Osteocyte (in vitro differentiated cells): ENCODE data around the gene S100A3. TPM values are rescaled to one million over a fixed set of nuclear protein-coding genes. Genes with fewer than 3 reads are reported as not detected.
A peak's percentile ranks its signal among the peaks of the same experiment; 100 is the strongest.

ENCODE experiments used
- DNase-seq: peaks from one replicate; pipeline ENCODE4 v3.0.0; 2021; ENCODE audit warnings: mixed read lengths; ENCODE audit not compliant: unreplicated experiment; ENCODE audit errors: extremely low spot score
- H3K27ac Mint-ChIP-seq: one replicate; pipeline ENCODE4 v1.8.0; 2021; ENCODE audit warnings: mild to moderate bottlenecking, mixed read lengths; ENCODE audit not compliant: unreplicated experiment
- H3K27me3 Mint-ChIP-seq: one replicate; pipeline ENCODE4 v1.8.0; 2021; ENCODE audit warnings: mixed read lengths; ENCODE audit not compliant: unreplicated experiment
- H3K36me3 Mint-ChIP-seq: one replicate; pipeline ENCODE4 v1.8.0; 2021; ENCODE audit warnings: mixed read lengths; ENCODE audit not compliant: unreplicated experiment
- H3K4me1 Mint-ChIP-seq: one replicate; pipeline ENCODE4 v1.8.0; 2021; ENCODE audit warnings: mixed read lengths; ENCODE audit not compliant: unreplicated experiment
- H3K4me3 Mint-ChIP-seq: one replicate; pipeline ENCODE4 v1.8.0; 2021; ENCODE audit warnings: mild to moderate bottlenecking, moderate library complexity, mixed read lengths; ENCODE audit not compliant: unreplicated experiment
- H3K9me3 Mint-ChIP-seq: one replicate; pipeline ENCODE4 v1.8.0; 2021; ENCODE audit warnings: mixed read lengths; ENCODE audit not compliant: unreplicated experiment
- total RNA-seq: library from RNA; stranded (reverse); gene quantifications from 2 replicates; pipeline ENCODE4 v1.2.1, GENCODE V29; 2021
- TF ChIP-seq, protein P1 (sequence below): fragments of 200-600 bp; sonication (generic); IDR thresholded peaks from 2 replicates; pipeline ENCODE4 v1.5.0; 2021; ENCODE audit warnings: antibody characterized with exemption, mild to moderate bottlenecking, moderate library complexity

The S100A3 gene
- total RNA-seq, 1 donor from 2014 or later = 7.5 TPM

DNA sequence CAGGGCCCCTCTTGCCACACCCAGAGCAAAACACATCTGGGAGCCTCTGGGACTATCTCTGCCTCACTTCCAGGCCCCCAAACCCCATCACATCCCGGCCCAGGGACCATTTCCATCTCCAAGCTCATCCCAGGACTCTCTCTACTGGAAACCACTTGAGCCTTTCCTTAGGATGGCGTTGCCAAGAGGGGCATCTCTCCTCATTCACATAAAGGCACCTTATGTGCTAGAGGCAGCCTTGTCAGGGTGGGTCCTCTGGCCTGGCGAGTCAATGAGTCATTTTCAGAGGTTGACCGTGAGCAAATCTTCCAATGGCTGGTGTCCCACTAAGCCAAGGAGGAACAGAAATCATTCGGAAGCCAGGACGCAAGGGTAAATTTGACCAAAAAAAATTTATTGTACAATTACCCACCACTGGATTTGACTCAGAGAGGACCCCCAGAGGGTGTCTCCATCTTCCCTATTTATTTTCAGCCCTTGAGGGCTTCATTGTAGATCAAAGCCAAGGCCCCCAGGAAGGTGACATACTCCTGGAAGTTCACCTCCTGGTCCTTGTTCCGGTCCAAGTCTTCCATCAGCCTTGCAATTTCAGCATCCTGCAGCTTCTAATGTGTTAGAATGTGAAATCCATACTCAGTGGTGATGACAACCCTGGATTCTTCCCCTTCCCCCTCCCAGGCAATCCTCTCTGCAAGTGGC lies 14.7 kb downstream of the S100A3 start:
- peak overlapping the region; percentile 84 for H3K27ac Mint-ChIP-seq
- no peak for DNase-seq
- H3K9me3 Mint-ChIP-seq = no peaks in the 10 kb centered on the region
- no peaks in the 10 kb centered on the region for H3K27me3 Mint-ChIP-seq
- no peak overlapping the region for H3K4me3 Mint-ChIP-seq
- no peaks in the 10 kb centered on the region for H3K36me3 Mint-ChIP-seq
- TF ChIP-seq, protein P1, sequence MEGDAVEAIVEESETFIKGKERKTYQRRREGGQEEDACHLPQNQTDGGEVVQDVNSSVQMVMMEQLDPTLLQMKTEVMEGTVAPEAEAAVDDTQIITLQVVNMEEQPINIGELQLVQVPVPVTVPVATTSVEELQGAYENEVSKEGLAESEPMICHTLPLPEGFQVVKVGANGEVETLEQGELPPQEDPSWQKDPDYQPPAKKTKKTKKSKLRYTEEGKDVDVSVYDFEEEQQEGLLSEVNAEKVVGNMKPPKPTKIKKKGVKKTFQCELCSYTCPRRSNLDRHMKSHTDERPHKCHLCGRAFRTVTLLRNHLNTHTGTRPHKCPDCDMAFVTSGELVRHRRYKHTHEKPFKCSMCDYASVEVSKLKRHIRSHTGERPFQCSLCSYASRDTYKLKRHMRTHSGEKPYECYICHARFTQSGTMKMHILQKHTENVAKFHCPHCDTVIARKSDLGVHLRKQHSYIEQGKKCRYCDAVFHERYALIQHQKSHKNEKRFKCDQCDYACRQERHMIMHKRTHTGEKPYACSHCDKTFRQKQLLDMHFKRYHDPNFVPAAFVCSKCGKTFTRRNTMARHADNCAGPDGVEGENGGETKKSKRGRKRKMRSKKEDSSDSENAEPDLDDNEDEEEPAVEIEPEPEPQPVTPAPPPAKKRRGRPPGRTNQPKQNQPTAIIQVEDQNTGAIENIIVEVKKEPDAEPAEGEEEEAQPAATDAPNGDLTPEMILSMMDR = no peak
- peaks cover 33% of the 10 kb centered on the region for H3K4me1 Mint-ChIP-seq

DNA sequence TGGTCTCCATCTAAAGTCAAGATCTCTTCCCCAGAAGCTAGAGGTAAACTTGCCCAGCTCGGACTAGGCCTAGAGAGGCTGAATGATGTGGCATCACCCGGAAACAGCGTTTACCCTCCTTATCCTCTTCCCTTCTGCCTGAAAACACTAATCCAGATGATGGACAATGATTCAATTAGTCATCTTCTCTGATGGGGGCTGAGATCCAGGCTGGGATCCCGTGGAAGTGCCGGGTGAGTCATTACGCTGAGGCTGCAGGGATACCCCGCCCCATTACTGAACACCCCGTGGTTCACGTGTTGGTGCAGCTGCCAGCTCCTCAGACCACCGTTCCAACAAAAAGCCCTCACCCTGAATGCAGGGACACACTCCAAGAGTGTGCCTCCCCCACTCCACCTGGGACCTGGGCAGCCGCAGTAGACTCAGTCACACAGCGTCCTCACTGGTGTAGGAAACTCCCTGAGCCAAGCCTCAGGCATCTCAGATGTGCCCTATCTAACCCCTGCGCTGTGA lies 15.3 kb downstream of the S100A3 start:
- Mint-ChIP-seq H3K4me3 (no peak overlapping the region), H3K27me3 (no peaks in the 10 kb centered on the region), H3K36me3 (no peaks in the 10 kb centered on the region), H3K9me3 (no peaks in the 10 kb centered on the region), H3K27ac (peak overlapping the region; percentile 84), H3K4me1 (peaks cover 30% of the 10 kb centered on the region)
- DNase-seq = no peak
- TF ChIP-seq, protein P1 = no peak

DNA sequence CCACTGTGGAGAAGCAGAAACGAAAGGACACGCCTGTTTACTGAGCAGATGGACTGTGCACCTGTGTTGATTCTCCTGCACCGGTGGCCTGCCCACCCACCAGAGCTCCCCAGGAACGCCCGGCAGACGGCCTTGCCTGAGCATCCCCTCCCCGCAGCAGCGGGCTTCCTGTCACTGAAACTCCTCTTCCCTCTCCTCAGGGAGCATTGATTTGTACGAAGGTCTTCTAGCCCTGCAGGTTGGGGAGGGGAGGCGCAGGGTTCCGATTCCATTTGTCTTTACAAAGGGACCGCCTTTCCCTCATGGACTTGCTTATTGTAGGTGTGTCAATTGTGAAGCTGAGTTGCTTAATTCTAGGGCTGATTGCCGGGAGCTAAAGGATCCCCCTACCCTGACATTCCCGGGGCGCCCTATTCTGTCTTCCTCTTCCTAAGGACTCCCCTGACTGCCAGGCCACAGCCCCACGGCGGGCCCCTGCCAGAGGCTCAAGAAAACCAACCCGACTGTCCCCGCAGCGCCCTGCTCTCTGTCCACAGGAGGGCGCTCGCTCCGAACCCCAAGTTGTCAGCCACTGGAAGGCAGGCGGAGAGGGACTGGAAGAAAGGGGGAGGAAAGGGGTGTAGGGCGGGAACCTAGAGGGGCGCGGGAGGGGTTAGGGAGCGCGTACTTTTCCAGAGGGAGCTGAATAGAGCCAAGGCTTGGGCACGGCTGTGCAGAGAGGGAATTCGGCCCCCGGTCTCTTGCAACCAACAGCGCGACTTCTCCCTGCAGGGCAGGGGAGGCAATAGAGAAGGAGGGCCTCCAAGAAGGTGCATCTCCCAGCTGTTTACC lies 16.1 kb downstream of the S100A3 start:
- Mint-ChIP-seq H3K27ac (peak overlapping the region; percentile 84), H3K9me3 (no peaks in the 10 kb centered on the region), H3K4me1 (peaks cover 24% of the 10 kb centered on the region), H3K27me3 (no peaks in the 10 kb centered on the region), H3K36me3 (no peaks in the 10 kb centered on the region), H3K4me3 (no peak overlapping the region)
- DNase-seq = no peak
- TF ChIP-seq, protein P1 = peak; percentile 66

DNA sequence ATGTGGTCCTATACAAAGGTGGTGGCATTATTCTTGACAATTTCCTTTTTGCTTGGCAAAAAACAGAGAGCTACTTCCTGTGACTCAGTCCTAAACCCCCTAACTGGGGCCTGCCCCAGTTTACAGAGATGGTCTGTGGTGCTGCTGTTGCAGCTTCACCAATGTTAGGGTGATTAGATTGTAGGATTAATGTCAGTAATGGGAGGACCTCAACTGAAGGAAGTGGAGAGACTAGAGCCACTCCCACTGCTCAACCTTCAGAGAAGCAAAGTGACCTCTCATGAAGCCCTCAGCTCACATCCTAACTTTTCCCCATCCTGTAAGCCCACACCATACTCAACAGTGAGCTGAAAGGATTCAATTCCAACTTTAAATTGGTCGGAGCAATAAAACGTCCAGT lies 16.9 kb downstream of the S100A3 start:
- Mint-ChIP-seq H3K36me3 (no peaks in the 10 kb centered on the region), H3K27me3 (no peaks in the 10 kb centered on the region), H3K4me1 (peaks cover 24% of the 10 kb centered on the region), H3K27ac (no peak overlapping the region), H3K4me3 (no peak overlapping the region), H3K9me3 (no peaks in the 10 kb centered on the region)
- no peak for DNase-seq
- TF ChIP-seq, protein P1 = no peak

DNA sequence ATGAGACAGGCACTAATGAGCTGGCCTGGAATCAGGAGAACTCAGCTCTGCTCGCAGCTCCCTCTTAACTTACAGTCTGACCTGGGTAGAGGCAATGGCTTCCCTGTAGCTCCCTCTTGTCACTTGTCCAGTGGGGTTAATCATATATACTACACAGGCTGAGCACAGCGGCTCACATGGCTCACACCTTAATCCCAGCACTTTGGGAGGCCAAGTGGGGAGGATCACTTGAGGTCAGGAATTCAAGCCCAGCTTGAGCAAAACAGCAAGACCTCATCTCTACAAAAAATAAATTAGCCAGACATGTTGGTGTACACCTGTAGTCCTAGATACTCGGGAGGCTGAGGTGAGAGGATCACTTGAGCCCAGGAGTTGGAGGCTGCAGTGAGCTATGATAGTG lies 17.4 kb downstream of the S100A3 start:
- H3K4me3 Mint-ChIP-seq = no peak overlapping the region
- no peaks in the 10 kb centered on the region for H3K27me3 Mint-ChIP-seq
- no peak for DNase-seq
- peaks cover 24% of the 10 kb centered on the region for H3K4me1 Mint-ChIP-seq
- TF ChIP-seq, protein P1 = no peak
- H3K36me3 Mint-ChIP-seq = no peaks in the 10 kb centered on the region
- no peak overlapping the region for H3K27ac Mint-ChIP-seq
- H3K9me3 Mint-ChIP-seq = no peaks in the 10 kb centered on the region
